Measurements from ENCODE around the gene CLEC16A.
A peak's percentile ranks its signal among the peaks of the same experiment; 100 is the strongest.

Gene CLEC16A

GRCh38 chr16:11128211-11129141 is 184.1 kb downstream of the CLEC16A start:
- no peak for ATAC-seq

DNA sequence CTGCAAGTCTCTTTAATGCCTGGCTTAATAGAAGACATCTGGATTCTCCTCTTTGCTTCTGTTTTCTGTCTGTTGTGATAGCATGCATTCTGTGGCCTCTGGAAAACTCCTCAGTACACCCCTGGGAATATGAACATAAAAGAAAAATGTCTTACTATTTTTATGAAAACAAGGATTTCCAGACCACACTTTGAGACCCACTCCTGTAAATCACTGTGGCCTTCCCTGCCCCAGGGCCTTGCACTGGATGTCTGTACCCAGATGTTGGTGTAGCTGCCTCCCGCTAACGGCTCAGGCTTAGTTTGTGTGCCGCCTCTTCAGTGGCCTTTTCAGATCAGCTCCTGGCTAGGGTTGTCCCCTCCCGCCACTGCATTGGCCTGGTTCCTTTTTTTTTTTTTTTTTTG is 185.0 kb downstream of the CLEC16A start:
- ATAC-seq, result no peak

DNA sequence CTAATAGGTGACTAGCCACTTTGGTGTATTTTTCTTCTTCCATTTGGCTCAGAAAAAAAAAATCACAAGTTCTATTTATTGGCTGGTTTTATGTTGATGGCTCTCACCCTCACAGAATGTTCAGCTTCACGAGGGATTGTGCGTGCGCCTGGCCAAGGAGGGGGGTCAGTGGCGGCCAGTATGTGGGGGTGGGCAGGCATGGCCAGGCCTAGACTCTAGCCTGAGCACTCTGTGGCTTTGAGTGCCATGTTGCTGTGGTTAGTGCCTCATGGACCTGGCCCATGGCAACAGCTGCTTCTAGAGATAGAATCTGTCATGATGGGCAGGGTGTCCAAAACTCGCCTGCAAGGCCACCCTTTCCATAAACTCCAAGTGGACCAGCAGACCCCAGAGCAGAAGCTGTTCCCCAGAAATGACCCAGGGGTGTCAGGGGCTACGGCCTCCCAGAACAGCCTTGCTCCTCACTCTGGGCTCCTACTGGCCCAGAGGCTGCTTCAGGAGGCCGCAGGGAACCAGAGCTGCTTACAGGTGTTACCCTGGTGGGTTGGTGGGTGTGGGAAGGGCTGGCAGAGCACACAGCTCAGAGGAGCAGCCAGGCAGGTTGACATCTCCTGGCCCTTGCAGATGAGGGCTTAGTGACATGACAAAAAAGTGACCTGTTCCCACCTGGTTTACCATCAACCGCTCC is 186.8 kb downstream of the CLEC16A start:
- ATAC-seq, result no peak

GRCh38 chr16:11131706-11132105 is 187.3 kb downstream of the CLEC16A start:
- ATAC-seq, result no peak

DNA sequence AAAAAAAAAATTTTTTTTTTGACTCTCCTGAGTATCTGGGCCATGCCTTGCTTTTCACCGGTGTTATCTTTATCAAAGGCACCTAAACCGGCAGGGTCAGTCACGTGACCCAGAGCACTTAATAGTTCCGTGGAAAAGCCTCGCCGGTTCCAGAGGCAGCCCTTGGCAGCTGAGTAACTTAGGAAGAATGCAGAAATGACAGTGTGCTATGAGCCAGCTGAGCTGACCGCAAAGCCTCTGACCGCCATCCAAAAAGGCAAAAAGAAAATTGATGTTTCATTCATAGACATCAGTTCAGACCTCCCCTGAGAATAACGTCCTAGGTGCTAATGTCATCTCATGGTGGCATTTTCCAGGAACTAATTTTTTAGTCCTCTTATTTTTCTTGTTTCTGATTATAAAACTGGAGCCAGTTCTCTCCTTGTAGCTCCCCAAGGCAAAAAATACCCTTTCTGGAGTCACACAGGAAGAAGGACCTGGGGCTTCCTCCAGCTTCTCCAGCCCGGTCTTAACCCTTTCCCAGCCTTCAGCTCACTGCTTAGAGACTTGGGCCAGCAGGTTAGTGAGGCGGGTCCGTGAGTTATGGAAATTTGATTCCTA is 189.1 kb downstream of the CLEC16A start:
- ATAC-seq, result no peak

DNA sequence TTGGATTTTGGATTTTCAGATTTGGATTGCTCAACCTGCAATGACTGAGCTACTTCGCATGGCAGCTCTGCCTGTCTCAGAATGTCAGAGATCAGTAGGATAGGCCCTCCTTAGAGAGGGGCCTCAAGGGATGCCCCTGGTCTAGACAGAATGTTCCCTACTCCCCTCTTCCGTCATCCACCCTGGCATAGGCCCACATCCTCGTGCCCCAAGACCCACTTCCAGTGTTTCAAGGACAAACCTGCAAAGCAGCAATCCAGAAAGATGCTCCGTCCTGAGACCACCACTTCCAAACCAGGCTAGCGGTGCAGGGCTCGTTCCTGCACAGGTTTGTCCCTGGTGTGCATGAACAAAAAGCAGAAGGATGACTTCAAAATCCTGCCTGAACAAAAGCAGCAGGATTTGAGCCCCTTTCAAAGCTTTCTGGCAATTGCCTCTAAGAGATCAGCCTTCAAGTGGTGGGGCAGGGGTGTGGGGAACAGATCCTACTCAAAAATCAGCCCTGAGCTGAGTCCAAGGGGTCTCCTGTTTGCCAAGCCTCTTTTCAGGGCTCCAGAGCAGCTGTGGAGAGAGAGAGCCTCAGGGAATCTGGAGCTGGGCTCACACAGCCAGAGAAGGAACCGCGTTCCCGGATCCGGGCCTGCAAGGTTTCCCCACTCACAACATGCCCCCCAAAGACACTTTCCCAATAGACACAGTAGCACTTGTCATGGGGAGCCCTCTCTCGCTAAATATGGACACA is 190.5 kb downstream of the CLEC16A start:
- no peak for ATAC-seq

DNA sequence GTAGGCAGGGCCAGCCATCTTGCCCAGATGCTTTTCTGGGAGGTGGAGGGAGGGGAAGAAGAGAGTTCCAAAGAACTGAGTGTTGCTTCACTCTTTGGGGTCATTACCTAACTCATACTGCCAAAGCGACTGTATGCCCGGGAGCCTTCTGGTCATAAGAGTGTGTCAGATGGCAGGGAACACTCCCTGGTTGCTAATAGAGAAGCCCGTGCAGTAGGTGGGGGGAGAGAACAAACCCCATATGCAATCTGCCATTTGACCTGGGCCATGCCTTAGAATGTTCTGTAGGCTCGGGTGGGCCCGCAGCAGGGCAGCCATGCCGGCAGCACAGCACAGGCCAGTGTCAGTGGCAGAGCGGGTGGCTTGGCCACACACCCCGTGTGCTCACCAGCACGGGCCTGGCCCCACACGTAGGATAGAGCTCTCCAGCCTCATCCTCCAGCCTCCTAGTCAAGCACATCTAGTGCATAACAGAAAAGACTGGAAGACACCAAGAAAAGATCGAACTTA is 191.2 kb downstream of the CLEC16A start:
- ATAC-seq, result no peak

GRCh38 chr16:11136600-11136999 is 192.2 kb downstream of the CLEC16A start:
- no peak for ATAC-seq

- ATAC-seq, result no peak
These were observed 193.8 kb downstream of the CLEC16A start for GRCh38 chr16:11138022-11138768.

- ATAC-seq, result no peak
These were observed 194.5 kb downstream of the CLEC16A start for GRCh38 chr16:11138769-11139325.

- no peak for ATAC-seq
These were observed 195.1 kb downstream of the CLEC16A start for GRCh38 chr16:11139326-11140097.

GRCh38 chr16:11140098-11140375 is 195.7 kb downstream of the CLEC16A start:
- peak; percentile 55 to 74 for ATAC-seq

DNA sequence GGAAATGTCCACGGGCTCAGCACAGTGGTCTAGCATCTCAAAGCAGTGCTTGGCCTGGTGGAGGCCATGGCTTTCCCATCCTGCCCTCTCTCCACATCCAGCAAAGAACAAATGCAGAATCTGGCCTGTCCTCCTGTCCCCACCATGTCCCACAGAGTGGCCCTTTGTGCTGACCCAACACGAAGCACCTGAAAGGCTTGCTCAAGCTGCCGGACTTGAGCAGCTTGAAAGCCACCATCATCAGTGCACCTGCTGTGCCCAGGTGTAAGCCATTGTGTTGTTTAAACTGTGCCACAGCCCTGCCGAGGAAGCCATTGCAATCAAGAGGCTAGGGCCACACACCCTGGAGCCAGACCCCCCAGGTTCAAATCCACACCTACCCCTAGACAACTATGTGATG is 196.1 kb downstream of the CLEC16A start:
- ATAC-seq, result no peak

GRCh38 chr16:11140867-11141266 is 196.5 kb downstream of the CLEC16A start:
- ATAC-seq, result no peak

DNA sequence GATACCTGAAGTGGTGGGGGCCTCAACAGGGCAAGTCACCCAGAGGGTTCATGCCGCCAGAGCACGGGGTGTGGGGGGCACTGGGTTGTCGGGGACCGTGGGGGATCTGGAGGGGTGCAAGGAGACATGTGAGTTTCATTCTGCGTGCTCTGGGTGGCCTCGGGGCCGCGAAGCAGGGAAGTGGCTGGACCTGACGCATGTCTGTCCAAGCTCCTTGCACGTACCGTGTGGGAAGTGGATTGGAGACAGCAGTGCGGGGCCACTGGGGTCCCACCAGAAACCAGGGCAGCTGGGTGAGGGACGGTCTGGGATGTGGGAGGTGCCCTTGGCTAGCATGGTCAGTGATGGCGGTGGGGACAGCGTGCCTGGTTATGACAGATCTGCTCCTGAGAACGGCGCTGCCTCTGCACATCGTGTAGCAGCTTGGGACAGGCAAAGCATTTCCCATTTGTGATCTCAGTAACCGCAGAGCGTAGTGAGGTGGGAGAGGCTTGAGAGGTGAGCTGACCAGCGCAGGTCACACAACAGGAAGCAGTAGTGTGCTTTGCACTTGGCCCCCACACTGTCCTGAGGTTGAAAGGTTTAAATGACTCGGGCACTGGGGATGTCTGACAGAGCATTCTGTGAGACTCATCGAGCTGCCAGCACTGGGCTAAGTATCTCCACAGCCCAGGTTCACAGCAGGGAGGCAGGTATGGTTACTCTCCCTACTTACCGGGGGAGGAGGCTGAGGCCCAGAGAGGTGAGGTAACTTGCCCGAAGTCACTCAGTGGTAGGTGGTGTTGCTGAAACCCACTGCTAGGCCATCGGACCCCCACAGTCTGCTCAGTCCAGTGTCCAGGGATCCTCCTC is 197.3 kb downstream of the CLEC16A start:
- no peak for ATAC-seq

- no peak for ATAC-seq
These were observed 197.9 kb downstream of the CLEC16A start for GRCh38 chr16:11142261-11142630.

GRCh38 chr16:11142951-11143350 is 198.6 kb downstream of the CLEC16A start:
- no peak for ATAC-seq

- no peak for ATAC-seq
These were observed 199.1 kb downstream of the CLEC16A start for GRCh38 chr16:11143372-11144035.

GRCh38 chr16:11144122-11144521 is 199.8 kb downstream of the CLEC16A start:
- no peak for ATAC-seq

Data from activated CD4-positive, CD25-positive, alpha-beta regulatory T cell treated with anti-CD3 and anti-CD28 coated beads, Interleukin-2, amount 50 U/mL, for 24 hours (primary cell).